Nephron (organoid): ENCODE measurements around the gene ACSF3.

ENCODE experiments used
- H3K27ac Mint-ChIP-seq, 3 experiments: 2 replicates each; pipeline ENCODE4 v1.8.0; 2020; ENCODE audit warnings: mixed read lengths in 3 of 3, mild to moderate bottlenecking in 2 of 3, moderate library complexity in 1 of 3
- H3K27me3 Mint-ChIP-seq: 2 replicates; pipeline ENCODE4 v1.8.0; 2021; ENCODE audit warnings: low read depth, mild to moderate bottlenecking, moderate library complexity, mixed read lengths
- H3K36me3 Mint-ChIP-seq: 2 replicates; pipeline ENCODE4 v1.8.0; 2020; ENCODE audit warnings: low read depth, mixed read lengths
- H3K4me1 Mint-ChIP-seq: 2 replicates; pipeline ENCODE4 v1.8.0; 2020; ENCODE audit warnings: mixed read lengths
- H3K4me3 Mint-ChIP-seq, 3 experiments: 2 replicates each; pipeline ENCODE4 v1.8.0; 2020; ENCODE audit warnings: mild to moderate bottlenecking in 3 of 3, mixed read lengths in 3 of 3, moderate library complexity in 2 of 3
- H3K9me3 Mint-ChIP-seq: 2 replicates; pipeline ENCODE4 v1.8.0; 2020; ENCODE audit warnings: mixed read lengths
- TF ChIP-seq, protein P1 (sequence below), 3 experiments: fragments of 200-600 bp; sonication (generic); IDR thresholded peaks; one replicate each; pipeline ENCODE4 v1.5.0; 2021; ENCODE audit warnings: antibody characterized with exemption in 3 of 3; ENCODE audit not compliant: unreplicated experiment in 3 of 3

ACSF3 gene

DNA sequence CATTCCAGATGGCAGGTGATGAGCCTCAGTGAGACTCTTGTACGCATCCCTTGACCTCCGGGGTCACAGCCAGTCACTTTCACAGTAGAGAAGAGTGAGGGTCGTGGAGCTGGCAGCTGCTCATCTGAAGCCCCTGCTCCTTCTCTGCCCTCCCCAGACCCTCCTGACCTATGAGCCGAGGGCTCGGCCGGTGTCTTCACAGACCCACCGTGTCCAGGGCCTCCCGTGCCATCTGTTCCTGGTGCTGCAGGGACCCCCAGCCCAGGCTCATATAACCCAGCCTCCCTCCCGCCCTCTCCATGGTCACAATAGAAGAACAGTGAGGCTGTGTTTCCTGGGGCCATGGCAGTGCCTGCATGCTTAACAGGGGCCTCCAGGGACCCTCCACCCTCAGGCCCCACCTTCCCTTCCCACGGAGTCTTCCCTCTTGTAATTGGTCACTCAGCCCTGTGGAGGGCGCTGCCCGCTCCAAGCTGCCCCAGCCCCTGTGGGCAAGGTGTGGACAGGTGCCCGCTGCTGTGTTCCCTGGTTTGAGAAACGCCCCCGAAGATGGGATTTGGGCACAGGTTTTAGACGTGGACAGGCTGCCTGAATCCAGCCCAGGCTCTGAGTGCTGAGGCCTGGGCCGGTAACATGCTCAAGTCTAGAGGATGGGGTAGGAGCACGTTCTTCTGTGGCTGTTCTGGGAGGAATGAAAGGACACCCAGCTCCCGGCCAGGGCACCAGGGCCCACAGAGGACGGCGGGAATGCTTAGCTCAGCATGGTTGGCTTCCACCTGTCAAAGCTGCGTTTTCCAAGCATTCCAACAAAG, 38.7 kb downstream of the ACSF3 start:
- Mint-ChIP-seq H3K9me3 (peaks cover 21% of the 10 kb centered on the region), H3K4me3 (no peak overlapping the region), H3K27ac (no peak overlapping the region), H3K36me3 (peaks cover 54% of the 10 kb centered on the region), H3K27me3 (peaks cover 7% of the 10 kb centered on the region), H3K4me1 (no peaks in the 10 kb centered on the region)
- TF ChIP-seq, protein P1, sequence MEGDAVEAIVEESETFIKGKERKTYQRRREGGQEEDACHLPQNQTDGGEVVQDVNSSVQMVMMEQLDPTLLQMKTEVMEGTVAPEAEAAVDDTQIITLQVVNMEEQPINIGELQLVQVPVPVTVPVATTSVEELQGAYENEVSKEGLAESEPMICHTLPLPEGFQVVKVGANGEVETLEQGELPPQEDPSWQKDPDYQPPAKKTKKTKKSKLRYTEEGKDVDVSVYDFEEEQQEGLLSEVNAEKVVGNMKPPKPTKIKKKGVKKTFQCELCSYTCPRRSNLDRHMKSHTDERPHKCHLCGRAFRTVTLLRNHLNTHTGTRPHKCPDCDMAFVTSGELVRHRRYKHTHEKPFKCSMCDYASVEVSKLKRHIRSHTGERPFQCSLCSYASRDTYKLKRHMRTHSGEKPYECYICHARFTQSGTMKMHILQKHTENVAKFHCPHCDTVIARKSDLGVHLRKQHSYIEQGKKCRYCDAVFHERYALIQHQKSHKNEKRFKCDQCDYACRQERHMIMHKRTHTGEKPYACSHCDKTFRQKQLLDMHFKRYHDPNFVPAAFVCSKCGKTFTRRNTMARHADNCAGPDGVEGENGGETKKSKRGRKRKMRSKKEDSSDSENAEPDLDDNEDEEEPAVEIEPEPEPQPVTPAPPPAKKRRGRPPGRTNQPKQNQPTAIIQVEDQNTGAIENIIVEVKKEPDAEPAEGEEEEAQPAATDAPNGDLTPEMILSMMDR (IDR thresholded peaks at IDR 0.05; ENCODE audit: unreplicated experiment in 3 of 3): no peak

DNA sequence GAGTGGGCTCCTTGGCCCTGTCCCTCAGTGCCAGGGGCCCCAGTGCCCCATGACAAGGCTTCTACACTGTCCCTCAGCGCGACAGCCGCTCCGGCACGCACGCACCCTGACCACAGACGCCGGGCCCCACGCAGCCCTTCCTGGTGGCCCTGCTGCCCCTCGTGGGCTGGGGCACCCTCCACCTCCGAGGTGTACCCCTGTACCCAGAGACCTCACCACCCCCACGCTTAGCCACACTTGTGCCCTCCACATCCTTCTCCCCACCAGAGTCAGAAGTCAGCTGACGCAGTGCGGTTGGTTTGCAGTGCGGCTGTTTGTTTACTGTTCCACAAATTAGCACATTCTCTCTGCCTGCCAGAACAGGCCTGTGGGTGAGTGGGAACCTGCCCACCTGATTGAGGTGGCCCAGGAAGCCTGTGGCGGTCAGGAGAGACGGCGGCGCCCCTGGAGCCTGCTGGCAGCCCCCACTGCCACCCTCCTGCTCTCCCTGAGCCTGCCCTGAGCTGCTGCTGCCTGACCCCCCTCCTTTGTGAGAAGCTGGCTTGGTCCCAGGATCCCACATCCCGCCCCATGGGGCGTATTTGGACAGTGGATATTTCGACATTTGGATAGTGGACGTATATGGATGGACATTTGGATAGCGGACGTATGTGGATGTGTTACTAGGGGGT, 39.9 kb downstream of the ACSF3 start:
- no peak overlapping the region for H3K4me3 Mint-ChIP-seq
- H3K36me3 Mint-ChIP-seq: peaks cover 49% of the 10 kb centered on the region
- no peaks in the 10 kb centered on the region for H3K4me1 Mint-ChIP-seq
- peaks cover 7% of the 10 kb centered on the region for H3K27me3 Mint-ChIP-seq
- H3K27ac Mint-ChIP-seq: no peak overlapping the region
- H3K9me3 Mint-ChIP-seq: peaks cover 20% of the 10 kb centered on the region
- TF ChIP-seq, protein P1 (IDR thresholded peaks at IDR 0.05; ENCODE audit: unreplicated experiment in 3 of 3): no peak

DNA sequence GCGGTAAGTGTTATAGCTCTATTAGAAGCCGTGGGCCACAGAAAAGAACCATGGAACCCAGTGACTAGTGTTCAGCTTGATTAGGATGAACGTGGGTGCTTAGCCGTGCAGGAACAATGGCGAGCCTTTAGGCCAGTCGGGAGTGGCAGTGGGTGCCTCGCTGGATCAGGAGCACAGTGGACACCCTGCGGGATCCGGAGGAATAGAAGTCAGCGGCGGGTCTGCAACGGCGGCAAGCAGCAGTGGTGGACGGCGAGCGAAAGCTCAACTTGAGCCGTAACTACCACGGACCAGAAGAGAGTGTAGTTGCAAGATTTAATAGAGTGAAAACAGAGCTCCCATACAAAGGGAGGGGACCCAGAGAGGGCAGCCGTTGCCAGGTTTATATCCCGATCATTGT, 40.6 kb downstream of the ACSF3 start:
- TF ChIP-seq, protein P1 (IDR thresholded peaks at IDR 0.05; ENCODE audit: unreplicated experiment in 3 of 3): no peak

DNA sequence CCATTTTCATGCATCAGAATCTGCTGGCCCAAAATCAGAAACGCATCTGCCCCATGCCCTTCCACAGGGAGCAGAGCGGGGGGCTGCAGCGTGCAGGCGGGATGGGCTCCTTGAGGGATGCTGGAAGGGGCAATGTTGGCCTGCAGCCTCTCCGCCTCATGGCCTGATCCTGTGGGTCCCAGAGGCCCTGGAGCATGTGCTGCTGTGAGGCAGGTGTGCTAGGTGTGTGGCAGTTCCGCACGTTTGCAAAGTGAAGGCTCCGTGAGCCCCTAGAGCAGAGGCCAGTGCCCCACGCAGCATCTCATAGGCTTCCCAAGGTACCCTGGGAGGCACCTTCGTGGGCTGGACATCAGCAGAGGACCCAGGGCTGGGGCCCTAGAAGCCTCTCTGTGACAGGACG, 41.5 kb downstream of the ACSF3 start:
- Mint-ChIP-seq H3K4me3 (no peak overlapping the region), H3K36me3 (peaks cover 33% of the 10 kb centered on the region), H3K4me1 (no peaks in the 10 kb centered on the region), H3K27ac (no peak overlapping the region), H3K9me3 (peaks cover 9% of the 10 kb centered on the region), H3K27me3 (peaks cover 4% of the 10 kb centered on the region)
- TF ChIP-seq, protein P1 (IDR thresholded peaks at IDR 0.05; ENCODE audit: unreplicated experiment in 3 of 3): no peak

More for the DNA sequence above, 40.6 kb downstream of the ACSF3 start:
- Mint-ChIP-seq H3K9me3 (peaks cover 14% of the 10 kb centered on the region), H3K4me1 (no peaks in the 10 kb centered on the region), H3K36me3 (peaks cover 42% of the 10 kb centered on the region), H3K27me3 (peaks cover 4% of the 10 kb centered on the region), H3K4me3 (no peak overlapping the region), H3K27ac (no peak overlapping the region)

DNA sequence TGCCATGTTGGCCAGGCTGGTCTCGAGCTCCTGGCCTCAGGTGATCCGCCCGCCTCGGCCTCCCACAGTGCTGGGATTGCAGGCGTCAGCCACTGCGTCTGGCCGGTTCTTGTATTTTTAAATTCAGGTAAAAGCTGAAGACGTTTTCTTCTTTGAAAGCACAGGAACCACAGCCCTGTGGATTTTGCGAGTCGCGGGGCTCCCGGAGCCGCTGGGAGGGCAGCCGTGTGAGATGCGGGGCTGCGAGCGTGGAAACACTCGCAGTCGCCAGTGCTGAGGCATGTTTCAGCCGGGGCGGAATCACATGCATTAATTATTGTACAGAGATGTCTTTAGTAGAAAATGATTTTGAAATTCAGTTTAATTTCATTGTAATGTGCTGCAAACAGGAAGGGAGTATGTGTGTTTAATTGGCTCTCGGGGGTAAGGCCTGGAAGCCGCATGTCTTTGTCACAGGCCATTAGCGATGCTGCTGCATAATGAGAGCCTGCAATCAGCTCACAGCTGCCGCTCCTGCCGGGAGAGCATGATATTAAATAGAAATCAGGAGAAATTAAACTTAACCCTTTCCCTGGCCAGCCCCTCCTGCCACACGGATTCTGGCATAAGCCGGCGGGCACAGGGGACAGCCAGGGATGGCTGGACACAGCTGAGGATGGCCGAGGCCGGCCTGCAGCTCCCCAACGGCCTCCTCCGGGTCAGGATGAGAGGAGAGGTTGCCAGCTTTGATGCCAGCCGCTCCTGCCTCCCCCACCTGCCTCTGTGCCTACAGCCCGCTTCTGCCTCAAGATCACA, 42.5 kb downstream of the ACSF3 start:
- H3K4me3 Mint-ChIP-seq: no peak overlapping the region
- no peak overlapping the region for H3K27ac Mint-ChIP-seq
- peaks cover 5% of the 10 kb centered on the region for H3K9me3 Mint-ChIP-seq
- TF ChIP-seq, protein P1 (IDR thresholded peaks at IDR 0.05; ENCODE audit: unreplicated experiment in 3 of 3): no peak
- H3K4me1 Mint-ChIP-seq: no peaks in the 10 kb centered on the region
- H3K36me3 Mint-ChIP-seq: peaks cover 24% of the 10 kb centered on the region
- no peaks in the 10 kb centered on the region for H3K27me3 Mint-ChIP-seq
